HG03025 (cell line): ENCODE data around the gene IKZF3.
"Not testable (repeated sequence)": the region's sequence is repeated elsewhere in the genome, so short reads cannot be mapped to it uniquely, and the experiment has no call there.

ENCODE experiments used
- ATAC-seq: cut with Tn5 transposase; IDR thresholded peaks from one replicate; pipeline ENCODE4 v1.9.1; 2021; ENCODE audit warnings: mild to moderate bottlenecking, moderate library complexity; ENCODE audit not compliant: unreplicated experiment, low FRiP score

Gene IKZF3

DNA sequence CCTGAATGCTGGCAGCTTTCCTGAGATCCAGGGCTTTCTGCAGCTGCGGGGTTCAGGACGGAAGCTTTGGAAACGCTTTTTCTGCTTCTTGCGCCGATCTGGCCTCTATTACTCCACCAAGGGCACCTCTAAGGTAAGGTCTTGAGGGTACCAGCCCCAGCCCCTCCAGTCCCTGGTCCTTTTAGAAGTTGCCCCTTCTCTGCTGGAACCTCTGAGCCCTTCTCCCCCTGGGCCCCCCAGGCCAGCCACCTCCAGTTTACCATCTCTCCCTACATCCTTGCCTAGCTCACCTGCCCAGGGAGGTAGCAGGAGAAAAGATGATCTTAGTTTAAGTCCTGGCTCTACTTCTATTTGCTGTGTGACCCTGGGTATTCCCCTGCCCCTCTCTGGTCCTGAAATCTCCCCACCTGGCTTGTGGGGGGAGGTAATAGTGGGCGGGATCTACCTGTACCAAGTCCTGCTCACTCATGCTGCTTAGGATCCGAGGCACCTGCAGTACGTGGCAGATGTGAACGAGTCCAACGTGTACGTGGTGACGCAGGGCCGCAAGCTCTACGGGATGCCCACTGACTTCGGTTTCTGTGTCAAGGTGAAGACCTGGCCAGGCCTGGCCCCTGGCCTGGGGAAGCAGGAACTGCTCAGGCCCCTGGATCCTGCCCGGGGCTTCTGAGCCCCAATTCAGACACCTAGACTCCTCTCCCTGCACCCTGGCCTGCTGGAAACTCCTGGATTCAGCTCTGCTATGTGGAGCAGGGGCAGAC, 119.9 kb downstream of the IKZF3 start:
- ATAC-seq = no peak

DNA sequence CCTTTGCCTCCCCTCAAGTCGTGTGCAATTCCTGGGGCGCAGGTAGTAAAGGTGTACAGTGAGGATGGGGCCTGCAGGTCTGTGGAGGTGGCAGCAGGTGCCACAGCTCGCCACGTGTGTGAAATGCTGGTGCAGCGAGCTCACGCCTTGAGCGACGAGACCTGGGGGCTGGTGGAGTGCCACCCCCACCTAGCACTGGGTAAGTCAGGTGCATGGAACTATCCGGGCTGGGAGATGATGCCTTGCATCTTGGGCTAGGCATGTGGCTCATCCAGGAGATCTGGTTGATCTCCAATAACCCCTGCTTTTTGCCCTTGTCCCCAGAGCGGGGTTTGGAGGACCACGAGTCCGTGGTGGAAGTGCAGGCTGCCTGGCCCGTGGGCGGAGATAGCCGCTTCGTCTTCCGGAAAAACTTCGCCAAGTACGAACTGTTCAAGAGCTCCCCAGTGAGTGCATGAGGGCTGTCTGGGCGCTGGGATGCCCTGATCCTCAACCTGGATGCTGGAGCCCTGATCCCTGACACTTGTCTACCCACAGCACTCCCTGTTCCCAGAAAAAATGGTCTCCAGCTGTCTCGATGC, 121.2 kb downstream of the IKZF3 start:
- no peak for ATAC-seq

DNA sequence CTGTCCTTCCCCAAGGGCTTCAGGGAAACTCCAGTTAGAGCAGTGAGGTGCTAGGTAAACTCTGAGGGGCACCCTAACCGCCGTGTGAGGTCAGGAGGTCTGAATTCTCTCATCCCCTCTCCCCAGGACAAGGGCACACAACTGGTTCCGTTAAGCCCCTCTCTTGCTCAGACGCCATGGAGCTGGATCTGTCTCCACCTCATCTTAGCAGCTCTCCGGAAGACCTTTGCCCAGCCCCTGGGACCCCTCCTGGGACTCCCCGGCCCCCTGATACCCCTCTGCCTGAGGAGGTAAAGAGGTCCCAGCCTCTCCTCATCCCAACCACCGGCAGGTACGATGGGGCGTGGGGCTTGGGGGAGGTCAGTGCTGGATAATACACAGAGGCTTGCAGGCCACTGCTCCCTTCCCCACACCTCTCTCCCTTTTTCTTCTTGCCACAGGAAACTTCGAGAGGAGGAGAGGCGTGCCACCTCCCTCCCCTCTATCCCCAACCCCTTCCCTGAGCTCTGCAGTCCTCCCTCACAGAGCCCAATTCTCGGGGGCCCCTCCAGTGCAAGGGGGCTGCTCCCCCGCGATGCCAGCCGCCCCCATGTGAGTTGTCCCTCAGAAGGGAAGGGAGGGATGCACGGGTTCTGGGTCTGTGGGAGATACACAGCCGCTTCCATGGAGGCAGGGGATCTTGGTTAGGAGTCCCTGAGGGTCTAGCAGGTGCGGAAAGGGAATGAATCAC, 121.8 kb downstream of the IKZF3 start:
- no peak for ATAC-seq

DNA sequence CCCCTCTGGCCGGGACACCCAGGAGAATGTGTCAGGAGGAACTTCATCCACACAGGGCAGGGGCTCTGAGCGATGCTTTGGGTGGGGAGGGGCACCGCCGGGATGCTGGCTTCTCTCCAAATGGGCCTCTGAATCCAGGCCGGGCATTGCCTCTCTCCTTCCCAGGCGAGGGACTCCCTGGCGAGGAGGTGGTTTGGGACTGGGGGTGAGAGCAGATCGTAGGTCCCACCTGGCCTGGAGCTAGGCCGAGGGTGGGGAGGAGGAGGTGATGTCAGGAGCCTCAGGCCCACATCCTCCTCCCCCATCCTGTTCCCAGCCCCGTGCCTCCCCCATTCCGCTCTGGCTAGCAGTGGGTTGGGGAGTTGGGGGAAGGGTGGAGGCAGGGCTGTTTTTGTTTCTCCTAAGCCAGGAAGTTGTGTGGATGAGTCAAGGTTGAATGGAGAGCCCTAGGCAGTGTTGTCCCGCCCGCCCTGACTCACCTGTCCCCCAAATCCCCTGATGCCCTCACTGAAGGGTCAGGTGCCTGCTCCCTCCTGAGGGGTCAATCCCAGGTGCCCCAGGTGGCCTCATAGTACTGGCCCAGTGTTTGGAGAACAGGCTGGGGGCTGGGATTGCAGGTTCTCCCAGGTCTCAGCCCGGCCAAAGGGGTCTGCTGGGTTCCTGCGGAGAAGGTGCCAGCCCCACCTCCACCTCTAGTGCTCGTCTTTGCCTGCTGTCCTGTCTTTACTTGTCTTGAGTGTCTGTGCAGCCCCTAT, 123.6 kb downstream of the IKZF3 start:
- no peak for ATAC-seq

DNA sequence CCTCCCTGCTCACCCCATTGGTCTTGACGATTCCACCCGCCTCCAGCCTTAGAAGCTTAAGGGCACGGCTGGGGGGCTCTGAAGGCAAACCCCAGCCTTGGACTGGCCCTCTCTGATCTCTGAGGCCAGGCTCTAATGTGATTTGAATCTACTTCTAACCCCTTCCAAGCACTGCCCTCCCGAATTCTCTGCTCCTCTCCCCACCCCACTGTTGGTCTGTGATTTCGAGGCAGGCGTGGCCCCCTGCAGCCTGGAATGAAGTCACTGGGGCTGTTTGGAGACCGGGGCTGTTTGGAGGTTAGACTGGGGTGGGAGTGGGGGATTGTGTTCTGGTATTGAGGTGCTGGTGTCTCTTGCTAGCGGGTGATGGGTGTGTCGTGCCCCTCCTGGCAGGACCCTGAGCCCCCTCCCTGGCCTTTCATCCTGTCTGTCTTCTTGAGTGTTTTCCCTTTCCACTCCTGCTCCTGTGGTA, 124.2 kb downstream of the IKZF3 start:
- no peak for ATAC-seq

DNA sequence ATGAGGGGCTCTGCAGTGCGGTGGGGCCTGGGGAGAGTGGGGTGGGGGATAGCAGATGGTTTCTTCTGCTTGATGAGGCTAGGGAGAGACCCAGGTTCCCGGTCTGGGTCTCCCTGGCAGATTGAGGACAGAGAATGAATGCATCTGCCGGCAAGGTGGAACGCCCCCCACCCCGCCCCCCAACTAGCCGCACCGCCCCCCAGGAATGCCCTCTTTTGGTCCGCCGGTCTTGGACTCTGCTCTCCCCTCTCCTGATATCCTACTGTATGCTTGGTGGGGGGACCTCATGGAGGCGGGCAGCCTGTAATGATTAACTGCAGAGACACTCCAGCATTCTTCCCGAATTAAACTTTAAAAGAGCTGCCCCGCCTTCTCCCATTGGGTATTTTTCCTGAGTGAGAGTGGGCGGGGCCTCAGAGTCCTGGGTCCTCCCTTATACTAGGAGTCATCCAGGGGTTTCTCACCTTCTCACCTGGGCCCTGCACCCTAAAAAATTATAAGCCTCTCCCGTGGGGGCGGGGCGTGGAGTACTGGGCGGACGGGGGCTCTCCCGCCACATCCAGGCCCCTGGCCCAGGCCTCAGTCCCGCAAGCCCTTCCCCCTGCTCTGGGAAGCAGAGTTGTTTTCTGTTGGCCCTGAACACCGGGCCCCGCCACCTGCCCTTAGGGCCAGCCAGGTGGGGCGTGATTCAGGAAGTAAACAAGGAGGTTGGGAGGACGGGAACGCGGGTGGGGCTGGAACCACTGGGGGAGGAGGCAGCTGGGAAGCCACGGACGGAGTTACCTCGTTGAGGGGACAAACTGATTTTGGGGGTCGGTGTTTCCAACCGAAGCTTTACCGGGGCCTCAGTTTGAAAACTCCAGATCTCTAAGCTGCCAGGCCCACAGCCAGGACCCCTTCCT, 124.9 kb downstream of the IKZF3 start:
- no peak for ATAC-seq

DNA sequence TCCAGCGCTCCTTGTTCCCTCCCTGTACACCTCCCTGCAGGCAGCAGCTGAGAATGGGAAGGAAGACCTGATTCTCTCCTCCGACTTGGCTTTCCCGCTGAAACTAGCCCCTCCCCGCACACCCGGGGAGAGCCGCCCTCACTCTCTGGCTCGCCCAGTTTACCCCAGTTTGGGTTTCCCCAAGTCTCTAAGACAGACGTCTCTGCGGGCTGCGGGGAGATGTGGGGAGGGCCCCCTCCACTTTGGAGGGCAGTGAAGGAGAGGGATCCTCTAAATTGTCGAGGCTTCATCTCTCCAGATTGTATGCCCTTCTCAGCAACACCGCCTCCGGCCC, 125.6 kb downstream of the IKZF3 start:
- no peak for ATAC-seq

DNA sequence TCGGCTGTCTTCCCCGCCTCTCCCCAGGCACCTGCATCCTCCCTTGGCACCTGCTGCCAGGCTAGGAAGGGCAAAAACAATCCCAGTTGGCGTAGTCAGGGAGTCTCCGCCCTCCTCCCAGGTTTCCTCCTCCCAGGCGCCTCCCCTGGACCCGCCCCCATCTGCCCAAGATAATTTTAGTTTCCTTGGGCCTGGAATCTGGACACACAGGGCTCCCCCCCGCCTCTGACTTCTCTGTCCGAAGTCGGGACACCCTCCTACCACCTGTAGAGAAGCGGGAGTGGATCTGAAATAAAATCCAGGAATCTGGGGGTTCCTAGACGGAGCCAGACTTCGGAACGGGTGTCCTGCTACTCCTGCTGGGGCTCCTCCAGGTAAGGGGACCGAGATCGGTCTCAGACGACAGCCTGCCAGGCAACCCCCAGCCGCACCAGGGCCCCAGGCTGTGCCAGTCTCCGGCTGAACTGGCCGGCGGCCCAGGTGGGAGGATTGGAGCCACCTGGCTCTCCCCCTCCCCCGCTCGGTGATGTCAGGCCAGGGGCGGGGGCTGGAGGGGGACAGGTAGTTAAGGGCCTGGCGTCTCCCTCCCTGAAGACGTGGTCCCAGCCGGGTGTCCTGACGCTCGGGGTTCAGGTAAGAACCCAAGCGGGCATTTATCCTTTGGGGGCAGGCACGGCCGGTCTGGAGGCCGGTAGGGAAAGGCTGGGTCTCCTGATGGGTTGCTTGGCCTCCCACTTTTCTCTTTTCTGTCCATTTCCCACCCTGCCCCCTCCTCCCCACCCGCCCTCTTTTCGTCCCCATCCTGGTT, 126.1 kb downstream of the IKZF3 start, which contains the start of gene GRB7:
TSS of gene GRB7 (plus strand) at position 179 of the 808 bp plus-strand sequence. CDS start 4,364 bp downstream, outside the sequence.
- ATAC-seq = no peak

DNA sequence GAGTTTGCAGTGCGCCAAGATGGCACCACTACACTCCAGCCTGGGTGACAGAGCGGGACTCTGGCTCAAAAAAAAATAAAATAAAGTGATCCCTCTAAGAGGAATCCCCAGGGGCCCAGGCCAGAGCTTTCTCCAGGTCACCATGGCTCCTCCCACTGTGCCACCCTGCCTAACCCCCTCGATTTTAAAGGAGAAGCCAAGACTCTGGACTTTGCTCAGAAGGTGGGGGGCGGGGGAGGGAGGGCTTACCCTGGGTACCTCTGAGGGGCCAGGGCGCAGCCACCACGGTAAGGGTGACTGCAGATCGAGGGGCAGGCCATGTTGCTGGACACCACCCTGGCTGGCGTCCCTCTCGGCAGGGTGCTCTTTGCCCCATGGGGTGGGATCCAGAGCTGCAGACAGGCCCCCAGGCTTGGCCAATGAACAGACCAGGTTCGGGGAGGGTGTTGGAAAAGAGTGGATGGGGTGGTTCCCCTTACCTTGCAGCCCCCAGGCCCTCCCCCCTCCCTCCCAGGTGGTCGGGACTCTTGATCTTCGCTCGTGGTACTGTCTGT, 126.8 kb downstream of the IKZF3 start:
- ATAC-seq = no peak

DNA sequence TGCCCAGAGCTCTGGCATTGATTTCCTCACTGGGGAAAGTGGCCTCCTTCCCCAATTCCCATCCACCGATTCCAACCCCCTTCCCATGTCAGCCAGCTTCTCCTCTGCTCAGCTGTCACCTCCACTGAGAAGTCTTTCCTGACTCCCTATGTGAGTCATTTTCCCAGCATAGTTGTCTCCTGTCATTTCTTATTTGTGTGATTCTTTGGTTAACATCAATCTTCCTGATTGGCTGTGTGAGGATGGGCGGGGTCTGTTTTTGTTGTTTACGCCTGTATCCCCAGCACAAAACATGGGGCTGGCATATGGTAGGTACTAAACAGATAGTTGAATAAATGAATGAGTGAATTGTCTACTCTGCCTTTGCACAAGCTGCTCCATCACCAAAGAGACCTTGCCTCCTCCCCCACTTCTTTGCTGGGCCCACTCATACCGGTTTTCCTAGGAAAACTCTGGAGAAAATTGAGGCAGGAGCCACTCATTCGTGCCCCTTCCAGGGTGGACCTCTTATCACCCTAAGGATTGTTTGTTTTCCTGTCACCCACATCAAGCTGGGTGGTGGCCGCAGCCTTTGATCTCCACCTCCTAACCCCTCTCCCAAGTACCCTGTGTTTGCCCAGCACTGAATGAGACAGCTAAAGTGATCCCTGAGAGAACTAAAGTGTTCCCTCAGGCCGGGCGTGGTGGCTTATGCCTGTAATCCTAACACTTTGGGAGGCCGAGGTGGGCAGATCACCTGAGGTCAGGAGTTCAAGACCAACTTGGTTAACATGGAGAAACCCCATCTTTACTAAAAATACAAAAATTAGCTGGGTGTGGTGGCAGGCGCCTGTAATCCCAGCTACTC, 127.6 kb downstream of the IKZF3 start:
- ATAC-seq = no peak

DNA sequence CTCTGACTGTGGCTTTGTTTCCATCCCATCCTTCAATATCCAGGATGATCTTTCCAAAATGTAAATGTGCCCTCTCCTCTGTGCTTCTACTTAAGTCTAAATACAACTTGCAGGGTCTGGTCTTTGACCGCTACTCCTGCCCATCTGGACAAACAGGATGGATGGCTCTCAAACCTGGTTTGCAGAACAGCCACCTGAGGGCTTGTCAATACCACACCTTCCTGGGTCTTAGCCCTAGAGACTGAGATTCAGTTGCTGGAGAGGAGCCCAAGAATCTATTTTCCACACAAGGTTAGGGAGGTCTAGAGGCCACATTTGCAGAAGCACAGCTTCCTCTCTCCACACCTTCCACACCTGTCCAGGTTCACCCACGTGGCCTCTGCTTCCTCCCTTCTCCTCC, 128.2 kb downstream of the IKZF3 start:
- ATAC-seq = no peak

DNA sequence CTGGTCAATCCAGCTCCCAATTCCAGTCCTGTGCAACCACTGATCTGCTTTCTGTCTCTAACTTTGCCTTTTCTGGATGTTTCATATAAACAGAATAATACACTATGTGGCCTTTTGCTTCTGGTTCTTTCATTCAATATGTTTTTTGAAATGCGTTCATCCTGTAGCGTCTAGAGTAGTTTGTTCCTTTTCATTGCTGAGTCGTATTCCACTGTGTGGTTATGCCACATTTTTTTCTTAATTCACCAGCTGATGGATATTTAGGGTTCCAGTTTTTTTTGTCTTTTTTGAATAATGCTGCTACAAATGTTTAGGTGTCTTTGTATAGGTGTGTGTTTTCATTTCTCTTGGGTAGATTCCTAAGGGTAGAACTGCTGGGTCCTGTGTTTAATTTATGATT, 131.5 kb downstream of the IKZF3 start:
- no peak for ATAC-seq

DNA sequence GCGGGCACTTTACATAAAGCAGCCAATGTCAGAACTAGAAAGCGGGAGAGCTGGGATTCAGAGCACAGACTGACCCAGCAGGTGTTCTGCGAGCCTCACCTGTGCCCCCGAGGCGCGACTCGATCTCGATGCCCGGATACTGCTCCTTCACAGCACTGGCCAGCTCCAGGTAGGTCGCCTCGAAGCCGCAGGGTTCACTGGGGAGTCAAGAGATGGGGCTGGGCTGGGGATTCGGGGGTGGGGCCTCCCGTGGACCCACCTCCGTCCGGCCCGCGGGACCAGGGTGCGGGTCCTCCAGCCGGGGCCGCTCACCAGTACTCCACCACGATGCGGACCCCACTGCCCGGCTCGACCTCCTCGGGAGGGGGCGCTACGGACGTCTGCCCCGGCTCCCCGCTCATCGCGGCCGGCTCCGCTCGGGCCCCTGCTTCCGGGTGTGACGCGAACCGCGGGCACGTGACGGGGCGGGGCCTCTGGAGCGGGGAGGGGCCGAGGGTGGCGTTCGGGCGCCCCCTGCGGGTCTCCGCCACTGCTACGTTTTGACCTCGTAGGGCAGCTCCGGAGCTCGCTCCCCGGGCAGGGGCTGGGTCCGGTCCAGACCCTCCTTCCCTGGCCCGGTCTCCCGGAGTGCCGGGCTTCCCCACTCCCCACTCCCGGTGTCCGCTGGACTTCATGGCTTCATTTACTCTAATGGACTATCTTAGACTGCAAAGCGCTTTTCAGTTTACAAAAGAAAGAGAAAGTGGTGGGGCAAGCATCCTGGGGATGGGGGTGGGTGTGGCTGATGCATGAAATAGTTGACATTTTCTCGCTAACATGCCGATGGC, 133.8 kb downstream of the IKZF3 start, which contains the start of gene MIEN1:
TSS of gene MIEN1 (minus strand) at position 438 of the 827 bp plus-strand sequence. CDS start at position 401, 37 bp downstream.
- peak; percentile 83 for ATAC-seq

DNA sequence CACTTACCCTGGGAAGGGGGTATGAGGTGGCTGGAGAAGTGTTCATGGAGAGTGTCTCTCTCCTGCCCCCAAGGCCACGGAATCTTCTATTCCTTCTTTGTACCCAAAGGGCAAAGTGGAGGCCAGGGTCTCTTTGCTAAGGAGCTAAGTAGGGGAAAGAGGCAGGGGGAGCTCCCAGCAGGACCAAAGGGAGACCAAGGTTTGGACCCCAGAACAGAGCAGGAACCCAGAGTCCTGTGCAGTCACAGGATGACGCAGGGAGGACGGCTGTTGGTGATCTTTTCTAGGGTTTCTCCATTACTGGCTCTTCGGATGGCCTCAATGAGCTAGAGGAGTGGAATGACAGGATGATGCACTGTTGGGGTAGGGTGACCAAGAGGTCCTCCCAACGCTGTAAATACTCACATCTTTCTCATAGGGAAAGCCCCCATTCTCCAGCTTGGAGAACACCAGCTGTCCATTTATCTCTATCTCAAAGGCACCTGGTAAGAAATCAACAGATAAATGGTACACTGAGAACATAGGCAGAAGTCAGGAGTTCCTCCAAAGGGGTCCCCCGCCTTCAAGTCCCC, 134.7 kb downstream of the IKZF3 start:
- no peak for ATAC-seq

DNA sequence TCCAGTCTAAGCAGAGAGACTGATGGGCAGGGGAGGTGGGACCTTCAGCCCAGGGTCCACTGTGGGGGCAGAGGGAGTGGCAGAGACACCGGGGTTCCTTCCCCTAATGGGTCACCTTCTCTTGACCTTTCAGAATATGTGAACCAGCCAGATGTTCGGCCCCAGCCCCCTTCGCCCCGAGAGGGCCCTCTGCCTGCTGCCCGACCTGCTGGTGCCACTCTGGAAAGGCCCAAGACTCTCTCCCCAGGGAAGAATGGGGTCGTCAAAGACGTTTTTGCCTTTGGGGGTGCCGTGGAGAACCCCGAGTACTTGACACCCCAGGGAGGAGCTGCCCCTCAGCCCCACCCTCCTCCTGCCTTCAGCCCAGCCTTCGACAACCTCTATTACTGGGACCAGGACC, 136.6 kb downstream of the IKZF3 start:
- ATAC-seq = no peak

DNA sequence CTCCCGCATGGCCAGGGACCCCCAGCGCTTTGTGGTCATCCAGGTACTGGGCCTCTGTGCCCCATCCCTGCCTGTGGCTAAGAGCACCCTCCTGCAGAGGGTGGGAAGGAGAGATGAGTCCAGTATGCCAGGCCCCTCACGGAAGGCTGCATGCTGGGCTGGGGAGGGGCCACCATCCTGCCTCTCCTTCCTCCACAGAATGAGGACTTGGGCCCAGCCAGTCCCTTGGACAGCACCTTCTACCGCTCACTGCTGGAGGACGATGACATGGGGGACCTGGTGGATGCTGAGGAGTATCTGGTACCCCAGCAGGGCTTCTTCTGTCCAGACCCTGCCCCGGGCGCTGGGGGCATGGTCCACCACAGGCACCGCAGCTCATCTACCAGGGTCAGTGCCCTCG, 137.5 kb downstream of the IKZF3 start:
- ATAC-seq = no peak

DNA sequence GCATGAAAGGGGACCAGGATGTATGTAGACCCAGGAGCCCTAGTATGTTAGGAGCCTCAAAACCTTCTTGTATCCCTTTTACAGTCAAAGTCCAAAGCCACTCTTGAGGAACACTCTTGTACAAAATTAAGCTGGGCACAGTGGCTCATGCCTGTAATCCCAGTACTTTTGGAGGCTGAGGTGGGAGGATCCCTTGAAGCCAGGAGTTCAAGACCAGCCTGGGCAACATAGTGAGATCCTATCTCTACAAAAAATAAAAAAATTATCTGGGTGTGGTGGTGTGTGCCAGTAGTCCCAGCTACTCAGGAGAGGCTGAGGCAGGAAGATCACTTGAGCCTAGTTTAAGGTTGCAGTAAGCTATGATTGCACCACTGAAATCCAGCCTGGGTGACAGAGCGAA, 138.2 kb downstream of the IKZF3 start:
- not testable (repeated sequence) for ATAC-seq
